ENCODE measurements around the gene TSC2. TPM values are rescaled to one million over a fixed set of nuclear protein-coding genes. Genes with fewer than 3 reads are reported as not detected.
A peak's percentile ranks its signal among the peaks of the same experiment; 100 is the strongest.
"Not testable (repeated sequence)": the region's sequence is repeated elsewhere in the genome, so short reads cannot be mapped to it uniquely, and the experiment has no call there.

The TSC2 gene
- total RNA-seq, 1 donor from 2014 or later, result 64.1 TPM

GRCh38 chr16:2092256-2092620 is 44.5 kb downstream of the TSC2 start:
- DNase-seq (ENCODE audit: low read depth), result no peak
- no peak for TF ChIP-seq CTCF (conservative IDR thresholded peaks at IDR 0.05; ENCODE audit: low read depth, low read length)
- H3K4me3 ChIP-seq (ENCODE audit: low read depth, low read length), result no peak overlapping the region

- no peak for DNase-seq (ENCODE audit: low read depth)
- TF ChIP-seq CTCF (conservative IDR thresholded peaks at IDR 0.05; ENCODE audit: low read depth, low read length), result no peak
- H3K4me3 ChIP-seq (ENCODE audit: low read depth, low read length), result no peak overlapping the region
Measured at GRCh38 chr16:2092866-2093265, 45.1 kb downstream of the TSC2 start.

GRCh38 chr16:2093793-2094192 is 46.0 kb downstream of the TSC2 start:
- no peak overlapping the region for H3K4me3 ChIP-seq (ENCODE audit: low read depth, low read length)
- no peak for TF ChIP-seq CTCF (conservative IDR thresholded peaks at IDR 0.05; ENCODE audit: low read depth, low read length)
- no peak for DNase-seq (ENCODE audit: low read depth)

GRCh38 chr16:2095315-2095853 is 47.6 kb downstream of the TSC2 start:
- no peak overlapping the region for H3K4me3 ChIP-seq (ENCODE audit: low read depth, low read length)
- no peak for TF ChIP-seq CTCF (conservative IDR thresholded peaks at IDR 0.05; ENCODE audit: low read depth, low read length)
- DNase-seq (ENCODE audit: low read depth), result no peak

- DNase-seq (ENCODE audit: low read depth), result peak; percentile 18
- TF ChIP-seq CTCF (conservative IDR thresholded peaks at IDR 0.05; ENCODE audit: low read depth, low read length), result no peak
- H3K4me3 ChIP-seq (ENCODE audit: low read depth, low read length), result no peak overlapping the region
Measured at GRCh38 chr16:2095918-2096582, 48.3 kb downstream of the TSC2 start.

GRCh38 chr16:2096853-2097595 is 49.2 kb downstream of the TSC2 start:
- peak; percentile 21 for TF ChIP-seq CTCF (conservative IDR thresholded peaks at IDR 0.05; ENCODE audit: low read depth, low read length)
- no peak for DNase-seq (ENCODE audit: low read depth)
- H3K4me3 ChIP-seq (ENCODE audit: low read depth, low read length), result no peak overlapping the region

GRCh38 chr16:2097689-2098088 is 49.9 kb downstream of the TSC2 start:
- H3K4me3 ChIP-seq (ENCODE audit: low read depth, low read length); DNase-seq (ENCODE audit: low read depth): not testable (repeated sequence)

GRCh38 chr16:2101581-2101980 is 53.8 kb downstream of the TSC2 start:
- DNase-seq (ENCODE audit: low read depth); H3K4me3 ChIP-seq (ENCODE audit: low read depth, low read length): not testable (repeated sequence)

Data from epithelial cell of proximal tubule (primary cell).